Type B pancreatic cell (in vitro differentiated cells): ENCODE measurements around the gene TNKS2. TPM values are rescaled to one million over a fixed set of nuclear protein-coding genes. Genes with fewer than 3 reads are reported as not detected.
"Not testable (repeated sequence)": the region's sequence is repeated elsewhere in the genome, so short reads cannot be mapped to it uniquely, and the experiment has no call there.

Source experiments
- DNase-seq: peaks from one replicate; pipeline ENCODE4 v3.0.0; 2021; ENCODE audit warnings: mixed read lengths; ENCODE audit not compliant: unreplicated experiment; ENCODE audit errors: extremely low spot score
- H3K27ac Mint-ChIP-seq: 2 replicates; pipeline ENCODE4 v1.8.0; 2021; ENCODE audit warnings: mild to moderate bottlenecking, mixed read lengths
- H3K27me3 Mint-ChIP-seq: 2 replicates; pipeline ENCODE4 v1.8.0; 2021; ENCODE audit warnings: mixed read lengths
- H3K36me3 Mint-ChIP-seq: 2 replicates; pipeline ENCODE4 v1.8.0; 2021; ENCODE audit warnings: mixed read lengths
- H3K4me1 Mint-ChIP-seq: one replicate; pipeline ENCODE4 v1.8.0; 2021; ENCODE audit warnings: mixed read lengths; ENCODE audit not compliant: unreplicated experiment
- H3K4me3 Mint-ChIP-seq: 2 replicates; pipeline ENCODE4 v1.8.0; 2021; ENCODE audit warnings: mild to moderate bottlenecking, mixed read lengths
- H3K9me3 Mint-ChIP-seq: 2 replicates; pipeline ENCODE4 v1.8.0; 2021; ENCODE audit warnings: mixed read lengths
- CTCF ChIP-seq: fragments of 200-600 bp; sonication (generic); conservative IDR thresholded peaks from 2 replicates; pipeline ENCODE4 v1.5.0; 2021; ENCODE audit warnings: antibody characterized with exemption, mild to moderate bottlenecking
- long read RNA-seq: library from polyadenylated mRNA; unstranded; transcript quantifications from one replicate; pipeline ENCODE4 v2.0.0, GENCODE V29; 2020
- total RNA-seq: library from RNA; stranded (reverse); gene quantifications from 2 replicates; pipeline ENCODE4 v1.2.1, GENCODE V29; 2021; ENCODE audit warnings: low replicate concordance

TNKS2 gene
- 47.3 and 50.8 TPM in 2 replicates for total RNA-seq
- long read RNA-seq, partial matches to known transcripts: 11 of 13 reads
- long read RNA-seq, other reads (novel, unspliced or antisense): 2 of 13 reads

DNA sequence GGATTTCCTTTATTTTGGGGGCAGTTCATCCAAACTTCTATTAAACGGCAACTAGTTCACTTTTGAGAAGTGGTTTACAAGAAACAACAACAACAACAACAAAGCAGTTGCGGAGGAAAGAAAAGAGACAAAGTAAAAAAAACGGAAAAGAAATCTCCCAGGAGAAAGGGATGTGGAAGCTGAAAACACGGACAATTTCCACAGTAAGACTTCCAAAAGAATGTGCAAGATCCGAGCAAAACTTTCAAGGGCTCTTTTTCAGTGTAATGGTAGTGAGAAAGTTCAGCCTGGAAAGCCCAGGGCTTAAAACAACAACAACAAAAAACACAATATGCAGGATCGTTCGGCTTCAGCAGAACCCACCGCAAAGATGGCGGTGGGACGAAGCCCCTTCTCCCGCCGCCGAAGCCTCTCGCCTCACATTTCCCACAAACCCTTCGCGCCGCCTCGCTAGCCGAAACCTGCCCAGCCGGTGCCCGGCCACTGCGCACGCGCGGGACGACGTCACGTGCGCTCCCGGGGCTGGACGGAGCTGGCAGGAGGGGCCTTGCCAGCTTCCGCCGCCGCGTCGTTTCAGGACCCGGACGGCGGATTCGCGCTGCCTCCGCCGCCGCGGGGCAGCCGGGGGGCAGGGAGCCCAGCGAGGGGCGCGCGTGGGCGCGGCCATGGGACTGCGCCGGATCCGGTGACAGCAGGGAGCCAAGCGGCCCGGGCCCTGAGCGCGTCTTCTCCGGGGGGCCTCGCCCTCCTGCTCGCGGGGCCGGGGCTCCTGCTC lies at the start of gene TNKS2:
TNKS2 (plus strand) TSS at position 553 of the 775 bp plus-strand sequence. CDS start 265 bp downstream, outside the sequence.
- peak; percentile 98 for DNase-seq
- Mint-ChIP-seq H3K9me3 (no peaks in the 10 kb centered on the region), H3K36me3 (peaks cover 17% of the 10 kb centered on the region), H3K27me3 (no peaks in the 10 kb centered on the region), H3K4me3 (peak within 1 kb of the TSS; percentile 98), H3K4me1 (peaks cover 32% of the 10 kb centered on the region), H3K27ac (peak within 1 kb of the TSS; percentile 99)
- TF ChIP-seq CTCF: no peak

- H3K4me3 Mint-ChIP-seq, DNase-seq, H3K27ac Mint-ChIP-seq, H3K27me3 Mint-ChIP-seq, H3K9me3 Mint-ChIP-seq, H3K36me3 Mint-ChIP-seq, H3K4me1 Mint-ChIP-seq: not testable (repeated sequence)
Measured at GRCh38 chr10:91749592-91749991, 48.6 kb upstream of the TNKS2 start.

DNA sequence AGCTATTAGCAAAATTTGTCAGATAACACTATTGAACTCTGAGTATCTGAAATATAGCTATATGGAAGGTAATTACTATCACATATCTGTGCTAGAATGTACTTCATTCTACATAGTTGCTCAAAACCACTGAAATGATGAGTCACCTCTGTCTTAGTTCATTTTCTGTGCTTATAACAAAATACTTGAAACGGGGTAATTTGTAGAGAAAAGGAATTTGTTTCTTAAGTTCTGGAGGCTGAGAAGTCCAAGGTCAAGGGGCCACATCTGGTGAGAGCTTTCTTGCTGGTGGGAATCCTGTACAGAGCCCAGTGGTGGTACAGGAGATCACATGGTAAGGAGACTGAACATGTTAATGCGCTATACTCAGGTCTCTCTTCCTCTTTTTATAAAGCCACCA lies 41.9 kb upstream of the TNKS2 start:
- TF ChIP-seq CTCF: no peak
- peaks cover 7% of the 10 kb centered on the region for H3K27me3 Mint-ChIP-seq
- no peak overlapping the region for H3K4me3 Mint-ChIP-seq
- no peak overlapping the region for H3K27ac Mint-ChIP-seq
- no peak for DNase-seq
- no peaks in the 10 kb centered on the region for H3K4me1 Mint-ChIP-seq
- H3K36me3 Mint-ChIP-seq: no peaks in the 10 kb centered on the region
- H3K9me3 Mint-ChIP-seq: no peaks in the 10 kb centered on the region

DNA sequence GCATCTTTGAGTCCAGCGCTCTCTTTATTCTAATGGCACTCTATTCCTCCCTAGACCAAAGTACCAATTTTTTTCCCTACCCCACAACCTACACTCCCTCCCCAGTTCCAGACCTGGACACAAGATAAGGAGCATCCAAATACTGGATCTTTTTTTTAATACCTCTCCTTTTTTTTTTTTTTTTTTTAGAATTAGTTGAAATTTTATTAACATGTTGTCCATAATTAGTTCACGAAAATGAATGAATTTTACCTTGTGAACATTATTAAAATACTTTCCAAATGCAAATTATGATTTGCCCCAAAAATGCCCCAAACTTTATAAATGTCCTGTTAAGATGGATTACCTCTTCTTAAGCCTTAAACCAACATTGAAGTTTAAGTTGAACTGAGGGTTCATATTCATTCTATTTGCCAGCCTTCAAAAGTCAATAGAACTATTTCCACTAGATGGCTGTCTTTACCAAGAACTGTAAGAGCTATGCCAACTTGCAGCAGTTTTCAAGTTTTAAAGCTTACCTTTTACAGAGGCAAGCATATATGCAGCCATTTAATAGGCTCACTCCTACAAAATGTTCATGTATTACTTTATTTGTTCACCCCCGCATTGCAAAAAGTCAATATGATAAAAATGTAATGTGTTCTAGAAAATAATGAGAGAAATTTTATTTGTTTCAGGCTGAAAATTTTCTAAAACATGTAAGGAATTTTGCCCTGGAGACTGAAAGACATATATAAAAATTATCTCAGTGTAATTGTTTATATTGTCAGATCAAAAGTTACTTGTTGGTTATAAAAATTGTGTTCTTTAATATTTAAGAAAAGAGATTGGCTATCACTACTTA lies 39.7 kb upstream of the TNKS2 start:
- TF ChIP-seq CTCF: peak; percentile 79
- Mint-ChIP-seq H3K27me3 (peaks cover 13% of the 10 kb centered on the region), H3K36me3 (peaks cover 6% of the 10 kb centered on the region), H3K27ac (no peak overlapping the region), H3K4me3 (no peak overlapping the region), H3K9me3 (peaks cover 10% of the 10 kb centered on the region), H3K4me1 (no peaks in the 10 kb centered on the region)
- no peak for DNase-seq

DNA sequence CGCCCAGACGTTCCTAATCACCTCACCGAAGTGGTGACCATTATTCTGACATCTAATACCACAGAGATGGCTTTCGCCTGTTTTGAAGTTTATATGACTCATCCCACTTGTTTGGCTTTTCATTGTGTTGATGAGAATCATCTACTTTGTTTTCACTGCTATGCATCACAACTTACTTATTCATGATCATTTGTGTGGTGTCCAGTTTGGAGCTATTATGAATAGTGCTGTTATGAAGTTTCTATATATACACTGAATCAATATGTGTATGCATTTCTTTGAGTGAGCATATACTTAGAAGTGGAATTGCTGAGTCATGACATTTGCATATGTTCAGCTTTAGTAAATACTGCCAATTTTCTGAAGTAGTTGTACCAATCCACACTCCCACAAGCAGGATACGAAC lies 38.6 kb upstream of the TNKS2 start:
- Mint-ChIP-seq H3K27ac (no peak overlapping the region), H3K9me3 (peaks cover 15% of the 10 kb centered on the region), H3K4me3 (no peak overlapping the region), H3K4me1 (no peaks in the 10 kb centered on the region), H3K27me3 (peaks cover 13% of the 10 kb centered on the region), H3K36me3 (peaks cover 10% of the 10 kb centered on the region)
- no peak for DNase-seq
- no peak for TF ChIP-seq CTCF

DNA sequence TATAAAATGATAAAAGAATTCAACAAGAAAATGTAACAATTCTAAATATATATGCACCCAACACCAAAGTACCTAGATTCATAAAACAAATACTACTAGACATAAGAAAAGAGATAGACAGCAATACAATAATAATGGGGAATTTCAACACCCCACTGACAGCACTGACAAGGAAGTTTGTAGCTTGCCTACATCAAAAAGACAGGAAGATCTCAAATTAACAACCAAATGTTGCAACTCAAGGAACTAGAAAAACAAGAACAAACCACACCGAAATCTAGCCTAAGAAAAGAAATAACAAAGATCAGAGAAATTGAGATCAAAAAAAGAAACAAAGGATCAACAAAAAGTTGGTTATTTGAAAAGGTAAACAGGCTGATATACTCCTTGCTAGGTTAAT lies 36.5 kb upstream of the TNKS2 start:
- H3K27me3 Mint-ChIP-seq: peaks cover 10% of the 10 kb centered on the region
- peak overlapping the region; percentile 75 for H3K27ac Mint-ChIP-seq
- no peak for DNase-seq
- H3K4me1 Mint-ChIP-seq: no peaks in the 10 kb centered on the region
- no peak for TF ChIP-seq CTCF
- H3K4me3 Mint-ChIP-seq: peak overlapping the region; percentile 27
- H3K9me3 Mint-ChIP-seq: peaks cover 15% of the 10 kb centered on the region
- peaks cover 10% of the 10 kb centered on the region for H3K36me3 Mint-ChIP-seq
